Measurements from ENCODE around the gene NEUROG1. TPM values are rescaled to one million over a fixed set of nuclear protein-coding genes. Genes with fewer than 3 reads are reported as not detected.

Gene NEUROG1
- total RNA-seq, 1 donor from 2014 or later = not detected

DNA sequence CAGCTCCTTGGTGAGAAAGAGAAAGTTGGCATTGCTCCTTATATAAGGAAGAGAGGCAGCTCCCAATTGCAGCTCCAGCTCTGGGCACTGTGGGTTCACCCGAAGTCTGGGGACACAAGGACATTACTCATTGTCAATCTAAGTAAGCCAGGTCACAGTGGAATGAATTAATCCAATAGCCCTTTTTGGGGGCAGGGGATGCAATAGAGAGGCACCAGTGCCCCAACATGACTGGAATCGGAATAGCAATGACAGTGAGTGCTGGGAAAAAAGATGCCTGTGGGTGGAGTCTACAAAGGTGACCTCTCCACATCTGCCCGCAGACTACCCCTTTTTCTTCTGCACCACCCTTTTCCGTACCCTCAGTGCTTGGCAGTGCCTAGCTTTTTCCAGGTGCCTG lies 11.1 kb upstream of the NEUROG1 start:
- peaks cover 4% of the 10 kb centered on the region for H3K4me1 Mint-ChIP-seq (ENCODE audit: low read depth)
- no peak overlapping the region for H3K27ac Mint-ChIP-seq
- H3K27me3 Mint-ChIP-seq = peaks cover 90% of the 10 kb centered on the region
- no peak for DNase-seq (ENCODE audit: low spot score, unreplicated experiment)
- H3K4me3 Mint-ChIP-seq (ENCODE audit: low read depth) = no peak overlapping the region
- H3K36me3 Mint-ChIP-seq (ENCODE audit: insufficient read depth) = no peaks in the 10 kb centered on the region
- TF ChIP-seq, protein P1, sequence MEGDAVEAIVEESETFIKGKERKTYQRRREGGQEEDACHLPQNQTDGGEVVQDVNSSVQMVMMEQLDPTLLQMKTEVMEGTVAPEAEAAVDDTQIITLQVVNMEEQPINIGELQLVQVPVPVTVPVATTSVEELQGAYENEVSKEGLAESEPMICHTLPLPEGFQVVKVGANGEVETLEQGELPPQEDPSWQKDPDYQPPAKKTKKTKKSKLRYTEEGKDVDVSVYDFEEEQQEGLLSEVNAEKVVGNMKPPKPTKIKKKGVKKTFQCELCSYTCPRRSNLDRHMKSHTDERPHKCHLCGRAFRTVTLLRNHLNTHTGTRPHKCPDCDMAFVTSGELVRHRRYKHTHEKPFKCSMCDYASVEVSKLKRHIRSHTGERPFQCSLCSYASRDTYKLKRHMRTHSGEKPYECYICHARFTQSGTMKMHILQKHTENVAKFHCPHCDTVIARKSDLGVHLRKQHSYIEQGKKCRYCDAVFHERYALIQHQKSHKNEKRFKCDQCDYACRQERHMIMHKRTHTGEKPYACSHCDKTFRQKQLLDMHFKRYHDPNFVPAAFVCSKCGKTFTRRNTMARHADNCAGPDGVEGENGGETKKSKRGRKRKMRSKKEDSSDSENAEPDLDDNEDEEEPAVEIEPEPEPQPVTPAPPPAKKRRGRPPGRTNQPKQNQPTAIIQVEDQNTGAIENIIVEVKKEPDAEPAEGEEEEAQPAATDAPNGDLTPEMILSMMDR (IDR thresholded peaks at IDR 0.05; ENCODE audit: unreplicated experiment) = no peak
- no peaks in the 10 kb centered on the region for H3K9me3 Mint-ChIP-seq (ENCODE audit: low read depth)

DNA sequence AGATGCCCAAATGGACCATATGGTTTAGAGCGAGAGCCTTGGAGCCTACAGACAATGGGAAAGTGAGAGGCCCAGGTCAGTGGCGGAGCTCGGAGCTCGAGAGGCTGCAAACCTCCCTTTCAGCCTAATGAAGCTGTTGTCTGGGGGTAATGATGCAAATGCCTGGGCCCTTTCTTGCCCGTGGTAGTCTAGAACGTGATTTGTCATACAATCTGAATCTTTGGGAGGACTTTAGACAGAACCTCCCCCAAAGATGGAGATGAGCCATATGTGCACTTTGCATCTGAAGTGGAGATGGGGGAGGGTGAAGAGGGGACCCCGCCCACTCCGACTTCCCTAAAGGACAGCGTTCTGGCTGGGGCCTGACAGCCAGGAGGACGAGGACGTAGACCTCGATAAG lies 10.3 kb upstream of the NEUROG1 start:
- Mint-ChIP-seq H3K27me3 (peaks cover 94% of the 10 kb centered on the region), H3K36me3 (ENCODE audit: insufficient read depth) (no peaks in the 10 kb centered on the region), H3K4me3 (ENCODE audit: low read depth) (no peak overlapping the region), H3K27ac (no peak overlapping the region), H3K4me1 (ENCODE audit: low read depth) (peaks cover 4% of the 10 kb centered on the region), H3K9me3 (ENCODE audit: low read depth) (no peaks in the 10 kb centered on the region)
- TF ChIP-seq, protein P1 (IDR thresholded peaks at IDR 0.05; ENCODE audit: unreplicated experiment) = no peak
- no peak for DNase-seq (ENCODE audit: low spot score, unreplicated experiment)

DNA sequence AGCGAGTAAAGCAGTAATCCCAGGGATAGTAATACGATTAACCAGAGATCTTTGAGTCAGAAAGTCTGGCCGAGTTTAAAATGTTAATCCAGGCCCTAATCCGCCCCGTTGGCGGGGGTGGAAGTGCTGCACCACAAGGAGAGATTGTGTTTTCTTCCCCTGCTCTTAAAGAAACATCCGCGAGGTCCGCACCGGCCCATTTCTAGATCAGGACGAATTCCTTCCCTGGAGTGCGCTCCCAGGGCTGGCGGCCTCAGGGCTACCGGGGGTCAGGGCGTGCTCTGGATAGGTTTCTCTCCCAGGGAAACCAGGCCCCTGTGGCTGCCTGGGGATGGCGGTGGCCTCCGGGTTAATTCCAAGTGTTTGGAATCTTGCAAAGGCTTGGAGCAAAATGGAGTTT lies 9.3 kb upstream of the NEUROG1 start:
- Mint-ChIP-seq H3K27ac (no peak overlapping the region), H3K36me3 (ENCODE audit: insufficient read depth) (no peaks in the 10 kb centered on the region), H3K4me1 (ENCODE audit: low read depth) (peaks cover 4% of the 10 kb centered on the region), H3K27me3 (peaks cover 96% of the 10 kb centered on the region), H3K4me3 (ENCODE audit: low read depth) (no peak overlapping the region), H3K9me3 (ENCODE audit: low read depth) (no peaks in the 10 kb centered on the region)
- TF ChIP-seq, protein P1 (IDR thresholded peaks at IDR 0.05; ENCODE audit: unreplicated experiment) = no peak
- DNase-seq (ENCODE audit: low spot score, unreplicated experiment) = no peak

DNA sequence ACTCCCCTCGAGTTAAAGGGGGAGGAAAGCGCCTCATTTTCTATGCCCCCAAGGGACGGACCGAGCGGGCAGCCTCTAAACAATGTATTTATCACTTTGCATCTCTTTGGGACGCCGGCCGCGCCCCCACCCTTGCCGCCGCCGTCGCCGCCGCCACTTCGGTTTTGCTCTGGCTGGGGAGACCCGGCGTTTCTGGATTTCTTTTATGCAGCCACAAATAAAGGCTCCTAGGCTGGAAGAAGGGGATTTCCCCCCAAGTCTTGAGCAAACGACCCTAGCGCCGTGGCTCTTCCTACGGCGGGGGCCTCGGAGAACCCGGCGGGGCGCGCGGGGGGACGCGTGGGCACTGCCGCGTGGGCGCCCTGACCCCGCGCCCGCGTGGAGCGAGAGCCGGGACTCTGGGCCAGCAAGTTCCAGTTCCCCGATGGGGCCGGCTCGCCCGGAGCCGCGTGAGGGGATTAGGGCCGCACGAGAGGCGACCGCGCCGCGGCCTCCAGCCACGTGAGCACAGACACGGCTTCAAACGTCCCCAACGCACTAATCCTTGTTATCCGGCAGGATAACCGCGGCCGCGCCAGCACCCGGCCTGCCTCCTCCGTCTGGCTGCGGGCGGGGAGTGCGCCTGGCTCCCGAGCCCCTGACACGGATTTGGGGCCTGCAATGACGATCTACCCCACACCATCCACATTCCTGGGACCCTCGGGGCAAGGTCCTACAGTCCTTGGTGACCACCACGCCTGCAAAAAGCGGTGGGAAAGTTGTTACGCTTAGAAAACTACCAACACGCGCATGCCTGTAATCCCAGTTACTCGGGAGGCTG lies 7.9 kb upstream of the NEUROG1 start:
- Mint-ChIP-seq H3K4me1 (ENCODE audit: low read depth) (peaks cover 4% of the 10 kb centered on the region), H3K36me3 (ENCODE audit: insufficient read depth) (no peaks in the 10 kb centered on the region), H3K9me3 (ENCODE audit: low read depth) (no peaks in the 10 kb centered on the region), H3K4me3 (ENCODE audit: low read depth) (peak overlapping the region; percentile 24), H3K27me3 (peaks cover 96% of the 10 kb centered on the region), H3K27ac (no peak overlapping the region)
- no peak for DNase-seq (ENCODE audit: low spot score, unreplicated experiment)
- TF ChIP-seq, protein P1 (IDR thresholded peaks at IDR 0.05; ENCODE audit: unreplicated experiment) = no peak

DNA sequence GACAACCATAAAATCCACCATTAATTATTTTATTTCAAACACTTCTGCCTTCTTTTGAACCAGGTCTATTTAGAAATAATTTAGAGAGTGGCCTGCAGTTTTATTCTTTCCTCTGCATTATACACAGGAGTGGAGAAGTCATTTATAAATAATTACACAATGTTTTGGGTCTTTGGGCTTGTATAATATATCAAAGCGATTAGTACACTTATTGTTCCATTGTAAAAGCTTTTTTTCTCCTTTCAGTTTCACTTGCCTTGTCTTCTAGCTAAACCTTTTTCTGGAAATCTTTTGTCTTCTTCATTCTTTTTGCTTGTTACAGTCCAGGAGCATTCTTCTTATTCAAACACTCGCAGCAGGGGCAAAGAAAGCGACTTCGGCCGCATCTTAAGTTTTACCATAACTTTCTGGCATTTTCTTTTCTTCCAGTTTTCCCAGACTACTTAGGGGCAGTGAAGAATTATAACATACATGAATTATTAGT lies 7.3 kb upstream of the NEUROG1 start:
- DNase-seq (ENCODE audit: low spot score, unreplicated experiment) = no peak

More for the DNA sequence above, 7.3 kb upstream of the NEUROG1 start:
- H3K36me3 Mint-ChIP-seq (ENCODE audit: insufficient read depth) = no peaks in the 10 kb centered on the region
- peaks cover 96% of the 10 kb centered on the region for H3K27me3 Mint-ChIP-seq
- no peaks in the 10 kb centered on the region for H3K9me3 Mint-ChIP-seq (ENCODE audit: low read depth)
- no peak overlapping the region for H3K27ac Mint-ChIP-seq
- TF ChIP-seq, protein P1 (IDR thresholded peaks at IDR 0.05; ENCODE audit: unreplicated experiment) = no peak
- peaks cover 4% of the 10 kb centered on the region for H3K4me1 Mint-ChIP-seq (ENCODE audit: low read depth)
- no peak overlapping the region for H3K4me3 Mint-ChIP-seq (ENCODE audit: low read depth)
